ENCODE results near the gene IL1RAPL2. TPM values are rescaled to one million over a fixed set of nuclear protein-coding genes. Genes with fewer than 3 reads are reported as not detected.

The IL1RAPL2 gene
- total and polyA plus RNA-seq, 2 donors (not counting 3 experiments of a cell fraction or from before 2014, with no cell fraction given): not detected

- BruUV-seq (replicated peaks): no TSS peak
- H3K4me2 ChIP-seq (ENCODE audit: insufficient read depth, low read length): no peak overlapping the region
- H3K79me2 ChIP-seq (ENCODE audit: control insufficient read depth, insufficient read depth, low read length): no peaks in the 10 kb centered on the region
- H3K4me3 ChIP-seq (replicated peaks in 1 of 3; ENCODE audit: insufficient read depth in 1 of 3, low read depth in 1 of 3, low read length in 3 of 3): no peak overlapping the region
- H3K9ac ChIP-seq (replicated peaks; ENCODE audit: extremely low read depth, insufficient read depth, low read length): no peak overlapping the region
- H2AFZ ChIP-seq (ENCODE audit: low read depth, low read length): no peak overlapping the region
- no peaks in the 10 kb centered on the region for H3K27me3 ChIP-seq (ENCODE audit: control insufficient read depth in 2 of 2, insufficient read depth in 2 of 2, low read length in 2 of 2)
- no peak overlapping the region for H3K27ac ChIP-seq (ENCODE audit: insufficient read depth, low read depth, low read length)
- TF ChIP-seq JUN (IDR thresholded peaks at IDR 0.05; ENCODE audit: borderline replicate concordance, insufficient read depth, insufficient read length, low read depth): no peak
- H4K20me1 ChIP-seq (replicated peaks; ENCODE audit: control insufficient read depth, extremely low read depth, insufficient read depth, low read length): no peaks in the 10 kb centered on the region
- ChIA-PET POLR2A (no interaction called here), CTCF (no interaction called here)
- H3K36me3 ChIP-seq (ENCODE audit: control insufficient read depth in 2 of 2, extremely low read depth in 1 of 2, insufficient read depth in 2 of 2, low read length in 2 of 2): no peaks in the 10 kb centered on the region
- H3K9me1 ChIP-seq (replicated peaks; ENCODE audit: control insufficient read depth, extremely low read depth, insufficient read depth, low read length): no peaks in the 10 kb centered on the region
- no peaks in the 10 kb centered on the region for H3K9me3 ChIP-seq (replicated peaks; ENCODE audit: control insufficient read depth, insufficient read depth, low read length)
- no peaks in the 10 kb centered on the region for H3K4me1 ChIP-seq (ENCODE audit: control insufficient read depth, extremely low read depth, insufficient read depth, low read length)
- DNase-seq (ENCODE audit: low read depth, low spot score) (no peak), FAIRE-seq (no peak)
- intact Hi-C loops (cut with micrococcal nuclease): no loop called here
- dilution Hi-C loops (cut with MboI; ENCODE audit: extremely low pct_ligation_motif_present, low sequenced_read_pairs): no loop called here
Measured at GRCh38 chrX:104621781-104622180, 55.8 kb downstream of the IL1RAPL2 start.

- no peaks in the 10 kb centered on the region for H3K79me2 ChIP-seq (ENCODE audit: control insufficient read depth, insufficient read depth, low read length)
- no peak overlapping the region for H3K4me3 ChIP-seq (replicated peaks in 1 of 3; ENCODE audit: insufficient read depth in 1 of 3, low read depth in 1 of 3, low read length in 3 of 3)
- DNase-seq (ENCODE audit: low read depth, low spot score): no peak
- dilution Hi-C loops (cut with MboI; ENCODE audit: extremely low pct_ligation_motif_present, low sequenced_read_pairs) (no loop called here), intact Hi-C loops (cut with micrococcal nuclease) (no loop called here)
- H3K27me3 ChIP-seq (ENCODE audit: control insufficient read depth in 2 of 2, insufficient read depth in 2 of 2, low read length in 2 of 2): no peaks in the 10 kb centered on the region
- no peak for FAIRE-seq
- no peaks in the 10 kb centered on the region for H3K9me3 ChIP-seq (replicated peaks; ENCODE audit: control insufficient read depth, insufficient read depth, low read length)
- POLR2A ChIA-PET: no interaction called here
- no peak overlapping the region for H3K4me2 ChIP-seq (ENCODE audit: insufficient read depth, low read length)
- no peaks in the 10 kb centered on the region for H3K36me3 ChIP-seq (ENCODE audit: control insufficient read depth in 2 of 2, extremely low read depth in 1 of 2, insufficient read depth in 2 of 2, low read length in 2 of 2)
- CTCF ChIA-PET: no interaction called here
- H3K27ac ChIP-seq (ENCODE audit: insufficient read depth, low read depth, low read length): no peak overlapping the region
- H2AFZ ChIP-seq (ENCODE audit: low read depth, low read length): no peak overlapping the region
- no peaks in the 10 kb centered on the region for H4K20me1 ChIP-seq (replicated peaks; ENCODE audit: control insufficient read depth, extremely low read depth, insufficient read depth, low read length)
- TF ChIP-seq POLR2A (IDR thresholded peaks at IDR 0.05; ENCODE audit: low read depth, low read length) (no peak), POLR2AphosphoS5 (IDR thresholded peaks at IDR 0.05; ENCODE audit: insufficient read depth, low read depth, low read length) (no peak), JUN (IDR thresholded peaks at IDR 0.05; ENCODE audit: borderline replicate concordance, insufficient read depth, insufficient read length, low read depth) (no peak), GATA2 (IDR thresholded peaks at IDR 0.05; ENCODE audit: insufficient read depth, insufficient read length, low read depth, low read length) (no peak), EZH2 (IDR thresholded peaks at IDR 0.05; ENCODE audit: borderline replicate concordance, low read depth, low read length, severe bottlenecking) (no peak), FOS (IDR thresholded peaks at IDR 0.05; ENCODE audit: borderline replicate concordance, insufficient read depth, low read length) (no peak), MYC (IDR thresholded peaks at IDR 0.05; ENCODE audit: low read depth, low read length) (no peak)
- TF ChIP-seq, protein P1, sequence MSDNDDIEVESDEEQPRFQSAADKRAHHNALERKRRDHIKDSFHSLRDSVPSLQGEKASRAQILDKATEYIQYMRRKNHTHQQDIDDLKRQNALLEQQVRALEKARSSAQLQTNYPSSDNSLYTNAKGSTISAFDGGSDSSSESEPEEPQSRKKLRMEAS (IDR thresholded peaks at IDR 0.05; ENCODE audit: insufficient read depth, insufficient read length): no peak
- TF ChIP-seq, protein P2, sequence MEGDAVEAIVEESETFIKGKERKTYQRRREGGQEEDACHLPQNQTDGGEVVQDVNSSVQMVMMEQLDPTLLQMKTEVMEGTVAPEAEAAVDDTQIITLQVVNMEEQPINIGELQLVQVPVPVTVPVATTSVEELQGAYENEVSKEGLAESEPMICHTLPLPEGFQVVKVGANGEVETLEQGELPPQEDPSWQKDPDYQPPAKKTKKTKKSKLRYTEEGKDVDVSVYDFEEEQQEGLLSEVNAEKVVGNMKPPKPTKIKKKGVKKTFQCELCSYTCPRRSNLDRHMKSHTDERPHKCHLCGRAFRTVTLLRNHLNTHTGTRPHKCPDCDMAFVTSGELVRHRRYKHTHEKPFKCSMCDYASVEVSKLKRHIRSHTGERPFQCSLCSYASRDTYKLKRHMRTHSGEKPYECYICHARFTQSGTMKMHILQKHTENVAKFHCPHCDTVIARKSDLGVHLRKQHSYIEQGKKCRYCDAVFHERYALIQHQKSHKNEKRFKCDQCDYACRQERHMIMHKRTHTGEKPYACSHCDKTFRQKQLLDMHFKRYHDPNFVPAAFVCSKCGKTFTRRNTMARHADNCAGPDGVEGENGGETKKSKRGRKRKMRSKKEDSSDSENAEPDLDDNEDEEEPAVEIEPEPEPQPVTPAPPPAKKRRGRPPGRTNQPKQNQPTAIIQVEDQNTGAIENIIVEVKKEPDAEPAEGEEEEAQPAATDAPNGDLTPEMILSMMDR (IDR thresholded peaks at IDR 0.05; ENCODE audit: extremely low read depth in 1 of 2, insufficient read depth in 1 of 2, low read depth in 1 of 2, low read length in 2 of 2): no peak
- H3K4me1 ChIP-seq (ENCODE audit: control insufficient read depth, extremely low read depth, insufficient read depth, low read length): no peaks in the 10 kb centered on the region
- no peaks in the 10 kb centered on the region for H3K9me1 ChIP-seq (replicated peaks; ENCODE audit: control insufficient read depth, extremely low read depth, insufficient read depth, low read length)
- no peak overlapping the region for H3K9ac ChIP-seq (replicated peaks; ENCODE audit: extremely low read depth, insufficient read depth, low read length)
- BruUV-seq (replicated peaks): no TSS peak
Measured at GRCh38 chrX:104641176-104641575, 75.2 kb downstream of the IL1RAPL2 start.
